Stimulated activated naive CD8-positive, alpha-beta T cell treated with anti-CD3 and anti-CD28 coated beads, Interleukin-15, Interleukin-2, amounts not matched to agents 100 ng/mL and 50 ng/mL, for 24 hours (primary cell): ENCODE results near the gene CDC7.

ENCODE experiments used
- H3K27ac Mint-ChIP-seq: one replicate; pipeline ENCODE4 v1.8.0; 2021; ENCODE audit warnings: mild to moderate bottlenecking, mixed read lengths
- H3K27me3 Mint-ChIP-seq: one replicate; pipeline ENCODE4 v1.8.0; 2021; ENCODE audit warnings: mixed read lengths
- H3K36me3 Mint-ChIP-seq: one replicate; pipeline ENCODE4 v1.8.0; 2021; ENCODE audit warnings: low read depth, mixed read lengths
- H3K4me1 Mint-ChIP-seq: one replicate; pipeline ENCODE4 v1.8.0; 2021; ENCODE audit warnings: low read depth, mixed read lengths
- H3K4me3 Mint-ChIP-seq: one replicate; pipeline ENCODE4 v1.8.0; 2021; ENCODE audit warnings: mild to moderate bottlenecking, mixed read lengths
- H3K9me3 Mint-ChIP-seq: one replicate; pipeline ENCODE4 v1.8.0; 2021; ENCODE audit warnings: mixed read lengths

CDC7 gene

DNA sequence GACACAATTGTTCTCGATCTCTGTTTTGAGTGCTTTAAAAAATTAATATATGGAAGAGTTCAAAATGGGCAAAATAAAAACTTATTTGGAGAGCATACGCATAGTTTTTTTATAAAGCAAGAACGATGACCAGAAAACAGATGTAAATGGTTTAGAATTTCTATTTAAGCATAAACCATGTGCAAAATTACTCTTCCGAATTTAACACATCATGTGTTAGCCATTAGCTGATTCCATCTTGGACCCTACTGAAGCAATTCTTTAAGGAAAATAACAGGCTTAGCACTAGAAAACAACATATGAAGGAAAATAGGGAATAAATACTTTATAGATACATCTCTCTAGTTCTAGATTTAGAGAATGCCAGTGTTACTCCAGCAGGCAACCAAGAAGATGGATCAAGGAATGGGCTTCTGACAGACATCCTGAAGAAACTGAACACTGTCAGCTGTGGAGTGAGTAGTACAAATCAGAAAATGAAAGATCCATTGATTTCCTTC lies 26.7 kb downstream of the CDC7 start:
- Mint-ChIP-seq H3K9me3 (no peaks in the 10 kb centered on the region), H3K36me3 (peaks cover 20% of the 10 kb centered on the region), H3K4me3 (no peak overlapping the region), H3K27me3 (no peaks in the 10 kb centered on the region), H3K4me1 (peaks cover 30% of the 10 kb centered on the region), H3K27ac (no peak overlapping the region)

DNA sequence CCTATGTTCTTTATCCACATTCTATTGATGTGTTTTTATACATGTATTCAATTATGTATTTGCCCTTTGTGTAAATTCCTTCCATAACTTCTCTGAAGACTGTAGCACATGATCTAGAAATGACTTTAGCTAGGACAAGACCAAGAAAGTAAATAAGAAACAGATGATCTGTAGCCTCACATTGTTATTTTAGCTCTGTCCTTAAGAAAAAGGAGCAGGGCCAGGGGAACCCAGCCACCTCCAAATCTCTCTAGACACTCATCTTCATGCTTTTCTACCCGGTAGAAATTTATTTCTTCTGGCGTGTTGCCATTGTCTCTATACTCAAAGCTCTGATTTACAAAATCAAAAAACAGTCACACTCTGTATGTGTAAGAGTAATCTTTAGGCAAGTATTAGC lies 27.1 kb downstream of the CDC7 start:
- Mint-ChIP-seq H3K4me1 (peaks cover 28% of the 10 kb centered on the region), H3K4me3 (no peak overlapping the region), H3K27me3 (no peaks in the 10 kb centered on the region), H3K36me3 (peaks cover 21% of the 10 kb centered on the region), H3K27ac (no peak overlapping the region), H3K9me3 (no peaks in the 10 kb centered on the region)

DNA sequence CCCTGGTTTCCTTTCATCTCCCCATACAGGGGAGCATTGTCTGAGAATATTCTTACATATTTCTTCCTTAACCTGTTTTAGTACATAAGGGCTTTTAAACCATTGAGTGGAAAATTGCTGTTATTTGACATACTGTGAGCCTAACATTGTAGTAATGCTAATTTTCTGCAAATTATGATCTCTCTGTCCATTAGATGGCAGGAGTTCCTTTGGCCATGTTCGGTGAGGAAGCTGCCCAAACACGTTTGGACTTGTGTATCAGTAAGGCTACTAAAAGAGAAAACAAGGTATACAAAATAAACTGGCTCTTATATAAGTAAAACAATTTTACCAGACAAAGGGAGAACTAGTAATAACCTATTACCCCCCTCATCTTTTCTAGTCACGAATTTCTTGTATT lies 29.2 kb downstream of the CDC7 start:
- peaks cover 8% of the 10 kb centered on the region for H3K36me3 Mint-ChIP-seq
- no peak overlapping the region for H3K4me3 Mint-ChIP-seq
- H3K4me1 Mint-ChIP-seq = peaks cover 20% of the 10 kb centered on the region
- no peaks in the 10 kb centered on the region for H3K9me3 Mint-ChIP-seq
- no peak overlapping the region for H3K27ac Mint-ChIP-seq
- no peaks in the 10 kb centered on the region for H3K27me3 Mint-ChIP-seq

DNA sequence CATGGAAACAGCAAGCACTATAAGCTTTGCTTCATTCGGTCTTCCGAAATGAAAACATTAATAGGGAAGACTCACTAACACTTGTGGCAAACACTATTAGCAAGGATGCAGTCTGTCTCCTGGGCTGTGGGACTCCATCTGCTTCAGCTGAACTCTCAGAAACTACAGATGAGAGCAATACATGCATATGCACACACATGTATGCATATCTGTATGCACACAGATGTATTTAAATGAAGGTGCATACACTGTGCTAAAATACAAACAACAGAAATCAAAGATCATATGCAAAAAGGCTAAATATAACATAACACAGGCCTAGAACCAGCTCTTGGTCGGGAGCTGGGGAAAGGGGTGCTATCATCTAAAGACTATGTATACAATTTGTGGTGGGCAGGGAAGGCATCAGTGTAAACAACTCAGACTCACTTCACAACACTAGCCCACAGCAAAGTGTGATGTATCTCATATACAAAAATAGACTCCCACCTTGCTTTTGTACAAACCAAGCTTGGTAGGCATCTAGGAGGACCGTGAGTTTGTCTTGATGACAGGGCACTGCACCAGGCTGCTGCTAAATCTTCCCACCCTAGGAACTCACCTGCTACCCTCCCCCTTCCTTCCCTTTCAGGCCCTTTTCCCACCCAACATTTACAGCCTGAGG lies 32.8 kb downstream of the CDC7 start:
- H3K27me3 Mint-ChIP-seq = no peaks in the 10 kb centered on the region
- H3K36me3 Mint-ChIP-seq = peaks cover 7% of the 10 kb centered on the region
- no peak overlapping the region for H3K27ac Mint-ChIP-seq
- H3K9me3 Mint-ChIP-seq = no peaks in the 10 kb centered on the region
- H3K4me3 Mint-ChIP-seq = no peak overlapping the region
- peaks cover 24% of the 10 kb centered on the region for H3K4me1 Mint-ChIP-seq

DNA sequence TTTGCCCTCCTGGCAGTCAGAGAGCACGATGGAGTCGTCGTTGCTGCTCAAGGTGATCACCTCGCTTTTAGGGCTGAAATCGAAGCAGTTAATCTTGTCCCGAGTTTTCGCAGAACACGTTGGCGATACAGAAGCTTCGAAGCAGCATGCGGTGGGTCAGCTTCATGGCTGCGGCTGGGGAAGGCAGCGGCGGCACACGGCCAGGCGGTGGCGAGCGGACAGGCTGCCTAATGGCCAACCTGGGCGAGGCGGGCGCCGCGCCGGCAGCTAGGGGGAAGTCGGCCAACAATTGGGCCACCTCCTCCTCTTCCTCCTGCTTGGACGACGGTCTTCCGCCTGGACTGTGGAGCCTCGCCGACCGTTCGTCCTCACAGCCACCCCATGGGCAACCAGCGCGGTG lies 34.8 kb downstream of the CDC7 start:
- H3K4me3 Mint-ChIP-seq = no peak overlapping the region
- H3K9me3 Mint-ChIP-seq = no peaks in the 10 kb centered on the region
- H3K36me3 Mint-ChIP-seq = peaks cover 7% of the 10 kb centered on the region
- H3K27ac Mint-ChIP-seq = no peak overlapping the region
- H3K4me1 Mint-ChIP-seq = peaks cover 20% of the 10 kb centered on the region
- H3K27me3 Mint-ChIP-seq = no peaks in the 10 kb centered on the region

DNA sequence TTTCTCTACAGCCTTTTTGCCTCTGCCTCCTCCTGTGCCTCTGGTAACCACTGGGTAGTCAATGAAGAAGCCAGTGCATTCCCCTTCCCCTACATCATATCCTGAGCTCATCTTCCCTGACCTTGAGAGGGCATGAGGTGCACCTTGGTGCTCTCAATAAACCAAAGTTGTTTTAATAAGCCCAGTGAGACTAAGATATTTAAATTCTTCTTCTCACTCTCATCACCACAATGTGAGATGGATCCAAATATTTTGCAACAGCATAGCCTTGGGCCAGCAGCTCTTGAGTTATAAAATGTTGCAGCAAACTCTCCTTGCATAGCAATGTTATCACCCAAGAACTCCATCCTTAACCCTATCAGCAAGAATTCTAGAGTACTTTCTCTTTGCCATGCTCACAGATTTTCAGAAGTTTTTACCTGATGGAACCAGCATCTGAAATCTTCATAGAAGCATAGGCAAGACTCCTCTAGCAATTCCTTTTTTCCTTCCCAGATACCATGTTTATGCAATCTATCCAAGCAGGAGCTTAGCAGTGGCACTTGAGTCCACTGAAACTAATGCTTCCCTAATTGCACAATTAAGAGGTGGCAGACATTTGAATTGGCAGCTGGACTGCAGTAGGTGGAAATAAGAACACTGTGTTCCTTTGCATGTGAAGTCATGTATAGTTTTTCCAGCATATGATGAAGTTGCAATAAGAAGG lies 36.8 kb downstream of the CDC7 start:
- H3K36me3 Mint-ChIP-seq = peaks cover 3% of the 10 kb centered on the region
- no peak overlapping the region for H3K27ac Mint-ChIP-seq
- H3K9me3 Mint-ChIP-seq = no peaks in the 10 kb centered on the region
- no peaks in the 10 kb centered on the region for H3K27me3 Mint-ChIP-seq
- H3K4me3 Mint-ChIP-seq = no peak overlapping the region
- peaks cover 32% of the 10 kb centered on the region for H3K4me1 Mint-ChIP-seq

DNA sequence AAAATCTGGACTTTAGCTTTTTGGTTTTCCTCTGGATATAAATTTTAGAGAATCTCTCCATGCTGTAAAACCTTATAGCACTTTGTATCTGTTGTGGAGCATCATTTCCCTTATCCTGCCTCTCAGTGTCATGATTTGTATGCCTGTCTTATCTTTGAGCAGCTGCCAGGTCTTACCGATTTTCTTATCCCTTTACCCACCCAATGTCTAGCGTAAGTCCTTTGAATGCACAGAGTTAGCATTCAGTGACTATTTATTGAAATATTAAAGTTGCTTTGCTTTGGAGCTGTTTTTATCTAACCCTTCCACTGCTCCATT lies 37.3 kb downstream of the CDC7 start:
- peaks cover 30% of the 10 kb centered on the region for H3K4me1 Mint-ChIP-seq
- H3K4me3 Mint-ChIP-seq = no peak overlapping the region
- no peak overlapping the region for H3K27ac Mint-ChIP-seq
- H3K9me3 Mint-ChIP-seq = no peaks in the 10 kb centered on the region
- peaks cover 3% of the 10 kb centered on the region for H3K36me3 Mint-ChIP-seq
- no peaks in the 10 kb centered on the region for H3K27me3 Mint-ChIP-seq

DNA sequence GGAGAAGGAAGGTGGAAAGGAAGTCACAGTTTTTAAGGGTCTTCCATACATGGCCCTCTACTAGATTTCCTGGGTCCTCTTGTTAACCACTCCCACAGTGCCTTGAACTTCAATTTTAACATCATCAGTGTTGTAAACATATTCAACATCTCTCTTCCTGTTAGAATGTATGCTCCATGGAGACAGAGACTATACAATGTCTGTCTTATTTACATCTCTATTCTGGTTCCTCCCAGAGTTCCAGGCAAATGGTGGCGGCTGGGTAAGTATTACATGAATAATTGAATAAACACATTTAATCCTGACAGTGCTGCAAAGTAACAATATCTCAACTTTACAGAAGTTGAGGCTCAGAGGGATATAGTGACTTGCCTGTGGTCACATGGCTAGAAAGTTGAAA lies 40.3 kb downstream of the CDC7 start:
- no peaks in the 10 kb centered on the region for H3K27me3 Mint-ChIP-seq

DNA sequence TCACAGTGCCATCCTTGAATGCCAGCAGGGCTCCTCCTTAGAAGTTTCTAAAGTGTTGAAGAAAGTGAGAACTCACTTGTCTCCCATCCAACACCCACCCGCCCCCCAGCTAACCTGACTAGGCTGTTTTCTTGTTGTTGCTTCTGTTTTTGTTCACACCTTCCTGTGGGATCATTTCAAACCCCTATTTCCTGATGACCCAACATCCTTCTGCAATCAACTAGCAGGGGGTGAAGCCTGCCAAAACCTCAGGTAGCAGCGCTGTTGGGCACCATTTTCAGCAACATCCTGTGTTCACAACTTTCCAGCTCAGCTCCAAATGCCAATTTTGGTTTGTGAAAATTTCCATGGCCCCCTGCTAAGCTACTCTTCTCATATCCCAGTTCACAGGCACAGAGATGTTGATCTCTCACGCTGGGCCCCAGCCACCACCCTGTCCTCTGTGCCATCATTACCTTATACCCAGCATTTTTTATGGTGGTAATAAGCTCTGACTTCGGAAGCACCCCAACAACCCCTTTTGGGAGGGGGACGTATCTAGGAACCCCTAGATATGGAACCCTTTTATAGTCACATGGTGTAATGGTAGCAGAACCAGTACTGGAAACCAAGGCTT lies 41.4 kb downstream of the CDC7 start:
- H3K36me3 Mint-ChIP-seq = no peaks in the 10 kb centered on the region
- H3K27me3 Mint-ChIP-seq = no peaks in the 10 kb centered on the region
- no peak overlapping the region for H3K4me3 Mint-ChIP-seq
- no peak overlapping the region for H3K27ac Mint-ChIP-seq
- no peaks in the 10 kb centered on the region for H3K9me3 Mint-ChIP-seq
- peaks cover 33% of the 10 kb centered on the region for H3K4me1 Mint-ChIP-seq

More for the DNA sequence above, 40.3 kb downstream of the CDC7 start:
- no peak overlapping the region for H3K27ac Mint-ChIP-seq
- H3K9me3 Mint-ChIP-seq = no peaks in the 10 kb centered on the region
- H3K4me1 Mint-ChIP-seq = peaks cover 29% of the 10 kb centered on the region
- no peak overlapping the region for H3K4me3 Mint-ChIP-seq
- no peaks in the 10 kb centered on the region for H3K36me3 Mint-ChIP-seq

DNA sequence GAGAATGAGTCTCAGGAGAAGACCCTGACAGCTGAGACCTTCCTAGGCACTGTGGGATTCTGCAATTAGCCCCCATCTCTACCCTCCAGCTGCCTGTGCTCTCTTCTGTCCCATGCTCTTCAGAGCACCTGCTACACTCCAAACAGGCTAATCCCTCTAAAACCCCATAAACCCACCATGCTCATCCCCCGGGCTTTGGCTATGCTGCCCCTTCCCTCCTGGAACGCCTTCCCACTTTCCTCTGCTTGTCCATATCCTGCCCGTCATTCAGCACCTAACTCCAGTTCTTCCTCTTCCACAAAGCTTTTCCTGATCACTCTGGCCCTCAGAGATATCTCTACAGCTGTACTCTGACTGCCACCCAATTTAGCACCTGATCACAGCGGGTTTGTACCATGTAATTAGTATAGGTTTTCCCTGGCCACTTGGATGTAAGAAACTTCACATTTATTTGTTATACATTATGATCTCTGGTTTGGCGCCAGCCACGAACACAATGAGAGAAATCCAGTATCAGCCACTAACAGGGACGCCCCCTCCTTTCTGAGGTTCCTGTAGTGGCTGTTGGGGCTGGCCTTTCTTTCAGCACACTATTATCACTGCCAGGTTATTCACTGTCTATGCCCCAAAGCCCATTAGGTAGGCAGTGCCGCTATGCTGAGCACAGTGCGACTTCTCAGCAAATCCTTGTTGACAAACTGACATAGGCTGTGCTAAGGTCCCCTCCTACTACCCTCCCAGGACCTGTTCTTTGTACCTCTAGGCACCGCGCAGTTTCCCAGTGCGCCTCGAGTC lies 45.1 kb downstream of the CDC7 start:
- Mint-ChIP-seq H3K9me3 (no peaks in the 10 kb centered on the region), H3K36me3 (no peaks in the 10 kb centered on the region), H3K27me3 (no peaks in the 10 kb centered on the region), H3K4me1 (peaks cover 55% of the 10 kb centered on the region), H3K27ac (no peak overlapping the region), H3K4me3 (no peak overlapping the region)

DNA sequence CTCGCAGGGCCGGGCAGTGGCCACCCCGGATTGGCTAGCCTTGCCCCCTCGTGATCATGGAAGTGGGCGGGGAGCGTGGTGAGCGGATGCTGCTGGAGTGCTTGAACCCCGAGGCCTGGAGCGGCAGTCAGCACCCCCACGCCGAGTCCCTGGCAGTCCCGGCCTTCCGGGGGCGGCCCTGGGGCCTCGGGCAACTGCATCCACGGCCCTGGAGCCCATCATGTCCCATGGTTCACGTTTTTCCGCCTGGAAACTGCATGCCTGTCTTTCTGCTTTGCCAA lies 45.6 kb downstream of the CDC7 start:
- H3K36me3 Mint-ChIP-seq = no peaks in the 10 kb centered on the region
- no peaks in the 10 kb centered on the region for H3K9me3 Mint-ChIP-seq
- no peaks in the 10 kb centered on the region for H3K27me3 Mint-ChIP-seq
- H3K4me3 Mint-ChIP-seq = no peak overlapping the region
- peaks cover 55% of the 10 kb centered on the region for H3K4me1 Mint-ChIP-seq
- no peak overlapping the region for H3K27ac Mint-ChIP-seq

DNA sequence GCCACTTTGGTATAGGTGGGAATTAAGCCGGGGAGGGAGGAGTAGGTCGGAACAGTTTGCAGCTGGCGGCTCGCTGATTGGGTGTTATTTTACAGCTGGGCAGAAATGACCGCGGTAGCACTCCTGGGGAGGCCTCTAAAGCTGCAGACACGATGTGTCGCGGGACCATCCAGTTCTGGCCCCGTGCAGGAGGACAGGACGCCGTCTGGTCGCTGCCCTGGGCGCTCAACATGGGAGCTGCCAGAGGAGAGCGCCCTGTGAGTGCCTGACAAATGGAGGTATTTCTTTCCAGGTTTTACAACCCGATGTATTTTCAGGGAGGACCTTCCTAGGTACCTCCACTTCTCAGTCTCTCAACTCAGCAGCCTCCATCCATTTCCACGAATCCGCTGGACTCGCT lies 46.2 kb downstream of the CDC7 start:
- Mint-ChIP-seq H3K4me1 (peaks cover 56% of the 10 kb centered on the region), H3K36me3 (no peaks in the 10 kb centered on the region), H3K27me3 (no peaks in the 10 kb centered on the region), H3K4me3 (no peak overlapping the region), H3K9me3 (no peaks in the 10 kb centered on the region), H3K27ac (no peak overlapping the region)

DNA sequence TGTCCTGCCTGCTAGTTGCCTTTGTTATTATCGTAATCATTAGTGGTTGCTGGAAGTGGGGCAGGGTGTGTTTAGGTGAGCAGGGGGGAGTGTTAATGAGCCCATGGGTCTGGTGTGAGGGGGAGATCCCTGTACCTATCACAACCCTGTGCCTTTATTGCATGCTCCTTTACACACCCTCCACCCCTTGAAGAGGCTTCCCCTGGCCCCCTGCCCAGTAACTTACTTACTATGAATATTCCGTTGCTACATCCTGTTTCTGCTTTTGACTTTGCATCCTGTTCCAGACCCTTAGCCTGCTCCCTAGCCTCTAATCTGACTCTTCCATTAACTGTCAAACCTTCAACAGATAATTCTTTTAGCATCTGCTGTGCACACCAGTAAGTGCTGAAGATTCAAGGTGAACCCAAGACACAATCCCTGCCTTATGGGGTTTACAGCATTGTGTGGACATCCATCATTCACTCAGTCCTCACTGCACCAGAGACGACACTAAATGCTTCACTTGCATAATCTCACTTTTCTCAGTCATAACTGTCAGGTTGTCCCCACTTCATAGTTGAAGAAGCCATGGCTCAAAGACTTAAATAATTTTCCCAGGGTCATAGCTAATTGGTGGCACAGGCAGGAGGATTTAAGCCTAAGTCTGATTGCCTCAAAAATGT lies 47.9 kb downstream of the CDC7 start:
- H3K4me3 Mint-ChIP-seq = peak overlapping the region; percentile 49

DNA sequence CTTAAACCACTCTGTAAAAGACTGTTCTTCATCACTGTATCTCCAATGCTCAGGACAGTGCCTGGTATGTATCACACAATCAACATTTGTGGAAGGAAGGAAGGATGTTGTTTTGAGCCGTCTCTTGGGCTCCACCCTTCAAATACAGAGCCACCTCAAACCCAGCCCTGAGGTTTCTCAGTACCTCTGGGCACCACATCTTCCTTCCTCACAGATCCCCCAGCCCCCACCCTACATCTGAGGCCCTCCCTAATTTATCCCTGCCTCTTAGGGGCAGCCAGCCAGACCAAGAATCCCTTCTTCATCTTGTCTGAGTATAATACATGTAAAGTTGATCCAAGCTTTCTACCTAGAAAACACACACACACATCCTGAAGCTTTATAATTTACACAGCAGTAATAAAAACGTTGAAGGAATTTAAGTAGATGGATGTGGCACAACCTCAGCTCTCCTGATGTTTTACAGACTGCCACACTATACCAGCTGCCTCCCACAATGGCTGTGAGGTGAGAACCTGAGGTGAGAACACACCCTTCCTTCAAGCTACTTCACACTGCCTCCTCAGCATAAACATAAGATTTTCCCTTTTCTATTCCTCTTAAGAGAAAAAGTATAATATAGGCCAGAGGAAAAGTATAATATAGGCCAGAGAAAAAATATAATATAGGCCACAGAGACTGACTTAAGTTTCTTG lies 48.5 kb downstream of the CDC7 start:
- no peaks in the 10 kb centered on the region for H3K27me3 Mint-ChIP-seq
- no peaks in the 10 kb centered on the region for H3K36me3 Mint-ChIP-seq
- H3K4me3 Mint-ChIP-seq = peak overlapping the region; percentile 49
- H3K4me1 Mint-ChIP-seq = peaks cover 74% of the 10 kb centered on the region
- H3K27ac Mint-ChIP-seq = peak overlapping the region; percentile 84
- H3K9me3 Mint-ChIP-seq = no peaks in the 10 kb centered on the region

More for the DNA sequence above, 47.9 kb downstream of the CDC7 start:
- H3K27me3 Mint-ChIP-seq = no peaks in the 10 kb centered on the region
- no peaks in the 10 kb centered on the region for H3K9me3 Mint-ChIP-seq
- peak overlapping the region; percentile 84 for H3K27ac Mint-ChIP-seq
- no peaks in the 10 kb centered on the region for H3K36me3 Mint-ChIP-seq
- peaks cover 68% of the 10 kb centered on the region for H3K4me1 Mint-ChIP-seq
